CD4-positive, alpha-beta T cell (primary cell): ENCODE results near the gene TTC21A. TPM values are rescaled to one million over a fixed set of nuclear protein-coding genes. Genes with fewer than 3 reads are reported as not detected.

Source experiments
- ATAC-seq: fragments of 200-7000 bp; cut with Tn5 transposase; one replicate; pipeline ENCODE4 v1.10.0; 2022; ENCODE audit warnings: mild to moderate bottlenecking; ENCODE audit not compliant: poor library complexity
- CTCF ChIA-PET: fragments of 350-600 bp; sonication (Branson Sonifier 250); formaldehyde crosslinking; loops from one replicate; lab custom pipeline; 2021; ENCODE audit warnings: antibody characterized with exemption, inconsistent platforms; lab: Charles Lee
- POLR2A ChIA-PET: fragments of 350-600 bp; sonication (Branson Sonifier 250); formaldehyde crosslinking; loops from one replicate; lab custom pipeline; 2021; ENCODE audit warnings: antibody characterized with exemption, inconsistent platforms; lab: Charles Lee
- DNase-seq, 14 experiments: peaks; one replicate each; pipeline ENCODE4 v3.0.0-alpha.2; 2013 to 2020; ENCODE audit warnings: mixed read lengths in 2 of 14
- H3K27ac ChIP-seq, 2 donors: one replicate each; pipeline versions ENCODE4 v1.5.1 to v1.7.0; 2013; ENCODE audit warnings: low read length in 2 of 2, low read depth in 1 of 2, mild to moderate bottlenecking in 1 of 2
- H3K27me3 ChIP-seq, 2 experiments: 1 replicate in 1 of 2; 2 replicates in 1 of 2; pipeline versions ENCODE4 v1.6.1 to v1.7.0; 2013; ENCODE audit warnings: low read length in 2 of 2, control low read depth in 1 of 2, mild to moderate bottlenecking in 1 of 2, moderate library complexity in 1 of 2; ENCODE audit not compliant: insufficient read depth in 2 of 2, control insufficient read depth in 1 of 2
- H3K36me3 ChIP-seq: one replicate; pipeline ENCODE4 v1.6.1; 2013; ENCODE audit warnings: low read length, control low read depth; ENCODE audit not compliant: insufficient read depth
- H3K4me1 ChIP-seq: one replicate; pipeline ENCODE4 v1.6.1; 2013; ENCODE audit warnings: low read length, control low read depth; ENCODE audit not compliant: insufficient read depth
- H3K4me3 ChIP-seq: one replicate; pipeline ENCODE4 v1.5.1; 2013; ENCODE audit warnings: mild to moderate bottlenecking, low read length, moderate library complexity
- H3K9me3 ChIP-seq, 2 experiments: 1 replicate in 1 of 2; 2 replicates in 1 of 2; pipeline versions ENCODE4 v1.6.1 to v1.7.0; 2013; ENCODE audit warnings: low read length in 2 of 2, mild to moderate bottlenecking in 2 of 2, control low read depth in 1 of 2, moderate library complexity in 1 of 2; ENCODE audit not compliant: control insufficient read depth in 1 of 2, insufficient read depth in 1 of 2
- H3K27ac Mint-ChIP-seq: one replicate; pipeline ENCODE4 v1.8.0; 2020; ENCODE audit warnings: mixed read lengths
- H3K27me3 Mint-ChIP-seq: one replicate; pipeline ENCODE4 v1.8.0; 2021; ENCODE audit warnings: mixed read lengths
- H3K36me3 Mint-ChIP-seq: one replicate; pipeline ENCODE4 v1.8.0; 2021; ENCODE audit warnings: low read depth, mixed read lengths
- H3K4me1 Mint-ChIP-seq: one replicate; pipeline ENCODE4 v1.8.0; 2021; ENCODE audit warnings: low read depth, mixed read lengths
- H3K4me3 Mint-ChIP-seq: one replicate; pipeline ENCODE4 v1.8.0; 2020; ENCODE audit warnings: mild to moderate bottlenecking, mixed read lengths
- H3K9me3 Mint-ChIP-seq: one replicate; pipeline ENCODE4 v1.8.0; 2020; ENCODE audit warnings: mixed read lengths
- CTCF ChIP-seq: fragments of 200-600 bp; IDR thresholded peaks from one replicate; pipeline ENCODE4 v1.8.0; 2022; ENCODE audit warnings: antibody characterized with exemption, mild to moderate bottlenecking
- intact Hi-C, 2 experiments: fragments of 100-400 bp; cut with DNase I in 1 of 2; cut with micrococcal nuclease in 1 of 2; formaldehyde crosslinking; loops; one replicate each; pipeline versions ENCODE4 v1.15.1 to v1.9.0; 2023 to 2025; cut with DNase I, micrococcal nuclease
- total RNA-seq, 174 experiments: library from RNA in 2 of 174; stranded (reverse) in 2 of 174; gene quantifications; one replicate each; pipeline ENCODE4 v1.2.3 and lab custom pipeline; 2021 to 2026

Gene TTC21A
- total RNA-seq, 2 experiments from 2014 or later: 4.1 to 5.2 TPM

GRCh38 chr3:39118931-39119660 is 11.6 kb downstream of the TTC21A start:
- no peak for TF ChIP-seq CTCF

GRCh38 chr3:39121621-39122020 is 14.1 kb downstream of the TTC21A start:
- H3K9me3 Mint-ChIP-seq: no peaks in the 10 kb centered on the region
- H3K4me3 ChIP-seq: no peak overlapping the region
- no peak overlapping the region for H3K27ac ChIP-seq
- H3K27ac Mint-ChIP-seq: no peak overlapping the region
- TF ChIP-seq CTCF: no peak
- H3K4me3 Mint-ChIP-seq: no peak overlapping the region
- no peaks in the 10 kb centered on the region for H3K36me3 ChIP-seq
- ATAC-seq: no peak
- H3K27me3 ChIP-seq: no peaks in the 10 kb centered on the region
- peaks cover 3% of the 10 kb centered on the region for H3K4me1 Mint-ChIP-seq
- H3K9me3 ChIP-seq: no peaks in the 10 kb centered on the region
- no peaks in the 10 kb centered on the region for H3K36me3 Mint-ChIP-seq
- H3K4me1 ChIP-seq: no peaks in the 10 kb centered on the region
- H3K27me3 Mint-ChIP-seq: no peaks in the 10 kb centered on the region
- peak in 1 of 14 experiments; percentile 1 for DNase-seq
- intact Hi-C loops: no loop called here
- CTCF ChIA-PET: no interaction called here
- POLR2A ChIA-PET: no interaction called here

More at GRCh38 chr3:39118931-39119660, 11.6 kb downstream of the TTC21A start:
- H3K4me1 Mint-ChIP-seq: no peaks in the 10 kb centered on the region
- POLR2A ChIA-PET: no interaction called here
- Histone ChIP-seq H3K36me3 (no peaks in the 10 kb centered on the region), H3K9me3 (no peaks in the 10 kb centered on the region), H3K27me3 (no peaks in the 10 kb centered on the region), H3K4me3 (no peak overlapping the region), H3K4me1 (no peaks in the 10 kb centered on the region), H3K27ac (no peak overlapping the region)
- H3K36me3 Mint-ChIP-seq: no peaks in the 10 kb centered on the region
- CTCF ChIA-PET: no interaction called here
- intact Hi-C loops: no loop called here
- no peak overlapping the region for H3K27ac Mint-ChIP-seq
- H3K27me3 Mint-ChIP-seq: no peaks in the 10 kb centered on the region
- no peak for ATAC-seq
- peak in 2 of 14 experiments; percentile 1 to 14 for DNase-seq
- H3K4me3 Mint-ChIP-seq: no peak overlapping the region
- H3K9me3 Mint-ChIP-seq: no peaks in the 10 kb centered on the region

- Mint-ChIP-seq H3K4me1 (peaks cover 14% of the 10 kb centered on the region), H3K27me3 (no peaks in the 10 kb centered on the region), H3K27ac (no peak overlapping the region), H3K36me3 (no peaks in the 10 kb centered on the region), H3K4me3 (no peak overlapping the region), H3K9me3 (no peaks in the 10 kb centered on the region)
- TF ChIP-seq CTCF: no peak
- no peak overlapping the region for H3K27ac ChIP-seq
- no peak overlapping the region for H3K4me3 ChIP-seq
- no peaks in the 10 kb centered on the region for H3K9me3 ChIP-seq
- intact Hi-C loops: no loop called here
- H3K4me1 ChIP-seq: peaks cover 11% of the 10 kb centered on the region
- H3K27me3 ChIP-seq: no peaks in the 10 kb centered on the region
- ChIA-PET CTCF (no interaction called here), POLR2A (no interaction called here)
- no peak for DNase-seq
- H3K36me3 ChIP-seq: no peaks in the 10 kb centered on the region
- no peak for ATAC-seq
These were observed 15.3 kb downstream of the TTC21A start for GRCh38 chr3:39122813-39123212.
